GM23338 (cell line): Measurements from ENCODE around the gene LPP. TPM values are rescaled to one million over a fixed set of nuclear protein-coding genes. Genes with fewer than 3 reads are reported as not detected.

Experiments
- ATAC-seq: fragments of 200-7000 bp; cut with Tn5 transposase; 3 replicates; pipeline ENCODE4 v1.9.1; 2020
- DNase-seq: peaks from one replicate; pipeline ENCODE4 v3.0.0-alpha.2; 2015; ENCODE audit warnings: low spot score
- H2AFZ ChIP-seq: fragments of 200-600 bp; sonication (generic); 2 replicates; pipeline ENCODE4 v1.8.0; 2016; ENCODE audit warnings: antibody characterized with exemption, mild to moderate bottlenecking, moderate library complexity
- H3F3A ChIP-seq: fragments of 200-600 bp; sonication (generic); replicated peaks from 2 replicates; pipeline ENCODE4 v1.8.0; 2017; ENCODE audit warnings: antibody characterized with exemption, mixed run types, low read depth
- H3K27ac ChIP-seq: fragments of 200-600 bp; sonication (generic); 2 replicates; pipeline ENCODE4 v1.6.1; 2016; ENCODE audit warnings: low read depth
- H3K27me3 ChIP-seq: fragments of 200-600 bp; sonication (generic); 2 replicates; pipeline ENCODE4 v1.8.0; 2016; ENCODE audit warnings: mild to moderate bottlenecking, mixed run types, moderate library complexity; ENCODE audit not compliant: insufficient read depth
- H3K36me3 ChIP-seq: fragments of 200-600 bp; sonication (generic); 2 replicates; pipeline ENCODE4 v1.8.0; 2016; ENCODE audit warnings: mild to moderate bottlenecking; ENCODE audit not compliant: insufficient read depth
- H3K4me1 ChIP-seq: fragments of 200-600 bp; sonication (generic); 2 replicates; pipeline ENCODE4 v1.8.0; 2016; ENCODE audit warnings: mild to moderate bottlenecking, moderate library complexity; ENCODE audit not compliant: insufficient read depth
- H3K4me2 ChIP-seq: fragments of 200-600 bp; sonication (generic); 2 replicates; pipeline ENCODE4 v1.7.1; 2017; ENCODE audit warnings: mixed run types
- H3K4me3 ChIP-seq: fragments of 200-600 bp; sonication (generic); 2 replicates; pipeline ENCODE4 v1.6.1; 2016; ENCODE audit warnings: mixed run types
- H3K79me2 ChIP-seq: fragments of 200-600 bp; sonication (generic); replicated peaks from 2 replicates; pipeline ENCODE4 v1.8.0; 2017; ENCODE audit warnings: mild to moderate bottlenecking; ENCODE audit not compliant: insufficient read depth
- H3K9me2 ChIP-seq: fragments of 200-600 bp; sonication (generic); 2 replicates; pipeline ENCODE4 v1.8.0; 2017; ENCODE audit not compliant: insufficient read depth
- H4K20me1 ChIP-seq: fragments of 200-600 bp; sonication (generic); replicated peaks from 2 replicates; pipeline ENCODE4 v1.8.0; 2017; ENCODE audit warnings: mild to moderate bottlenecking; ENCODE audit not compliant: insufficient read depth
- H3K27ac Mint-ChIP-seq: 2 replicates; pipeline ENCODE4 v1.8.0; 2020; ENCODE audit warnings: inconsistent platforms, mild to moderate bottlenecking, moderate library complexity, mixed read lengths
- H3K27me3 Mint-ChIP-seq: 3 replicates; pipeline ENCODE4 v1.8.0; 2022; ENCODE audit warnings: low read depth, mild to moderate bottlenecking, moderate library complexity, mixed read lengths, inconsistent platforms; ENCODE audit not compliant: insufficient read depth, poor library complexity
- H3K36me3 Mint-ChIP-seq: 3 replicates; pipeline ENCODE4 v1.8.0; 2021; ENCODE audit warnings: low read depth, mild to moderate bottlenecking, inconsistent platforms, moderate library complexity, mixed read lengths
- H3K4me1 Mint-ChIP-seq: 3 replicates; pipeline ENCODE4 v1.8.0; 2020; ENCODE audit warnings: mild to moderate bottlenecking, inconsistent platforms, mixed read lengths
- H3K4me3 Mint-ChIP-seq: 3 replicates; pipeline ENCODE4 v1.8.0; 2021; ENCODE audit warnings: moderate library complexity, mild to moderate bottlenecking, inconsistent platforms, mixed read lengths
- H3K9me3 Mint-ChIP-seq: 3 replicates; pipeline ENCODE4 v1.8.0; 2020; ENCODE audit warnings: moderate library complexity, mild to moderate bottlenecking, inconsistent platforms, mixed read lengths
- CTCF ChIP-seq, 2 experiments: fragments of 200-600 bp in 1 of 2; sonication (generic) in 1 of 2; conservative IDR thresholded peaks; 2 replicates each; pipeline versions ENCODE4 v1.5.1 to v1.6.1; 2016 to 2017; ENCODE audit warnings: antibody characterized with exemption in 2 of 2, low read depth in 2 of 2, mild to moderate bottlenecking in 2 of 2, moderate library complexity in 1 of 2
- ETS1 ChIP-seq: IDR thresholded peaks from 2 replicates; pipeline ENCODE4 v1.6.1; 2016; ENCODE audit warnings: antibody characterized with exemption
- EZH2 ChIP-seq: fragments of 200-600 bp; sonication (generic); IDR thresholded peaks from one replicate; pipeline ENCODE4 v1.8.0; 2017; ENCODE audit warnings: antibody characterized with exemption, mild to moderate bottlenecking, low read depth; ENCODE audit not compliant: unreplicated experiment
- JUNB ChIP-seq: IDR thresholded peaks from one replicate; pipeline ENCODE4 v1.6.1; 2016; ENCODE audit warnings: antibody characterized with exemption; ENCODE audit not compliant: unreplicated experiment
- NANOG ChIP-seq: IDR thresholded peaks from 2 replicates; pipeline ENCODE4 v1.6.1; 2016; ENCODE audit warnings: antibody characterized with exemption, borderline replicate concordance
- POLR2AphosphoS5 ChIP-seq: IDR thresholded peaks from 2 replicates; pipeline ENCODE4 v1.6.1; 2016; ENCODE audit warnings: antibody characterized with exemption, low read depth
- STAT1 ChIP-seq: IDR thresholded peaks from one replicate; pipeline ENCODE4 v1.6.1; 2016; ENCODE audit warnings: antibody characterized with exemption; ENCODE audit not compliant: unreplicated experiment
- ZNF114 ChIP-seq: fragments of 250-450 bp; sonication (Bioruptor Pico); IDR thresholded peaks from 2 replicates; pipeline ENCODE4 v1.5.0; 2020; ENCODE audit warnings: mild to moderate bottlenecking, moderate library complexity
- ZNF331 ChIP-seq: fragments of 250-450 bp; sonication (Bioruptor Pico); IDR thresholded peaks from 2 replicates; pipeline ENCODE4 v1.5.0; 2020; ENCODE audit warnings: low read depth, mild to moderate bottlenecking, moderate library complexity
- polyA plus RNA-seq: library from polyadenylated mRNA; unstranded; fragments of >200 nt; fragmentation: Nextera tagmentation; extraction: Ambion mirVana; gene quantifications from 2 replicates; pipeline ENCODE4 v1.2.1, GENCODE V29; 2016
- total RNA-seq: library from RNA; depleted of rRNA; stranded (reverse); fragments of >200 nt; shearing (Covaris generic); gene quantifications from 2 replicates; pipeline ENCODE4 v1.2.3, GENCODE V29; 2014
- TF ChIP-seq, protein P1 (sequence below): fragments of 250-450 bp; sonication (Bioruptor Pico); IDR thresholded peaks from 2 replicates; pipeline ENCODE4 v1.5.0; 2020; ENCODE audit warnings: mild to moderate bottlenecking, moderate library complexity

The LPP gene
- total and polyA plus RNA-seq, 2 experiments from 2014 or later = 23.0 to 35.2 TPM

- TF ChIP-seq, protein P1, sequence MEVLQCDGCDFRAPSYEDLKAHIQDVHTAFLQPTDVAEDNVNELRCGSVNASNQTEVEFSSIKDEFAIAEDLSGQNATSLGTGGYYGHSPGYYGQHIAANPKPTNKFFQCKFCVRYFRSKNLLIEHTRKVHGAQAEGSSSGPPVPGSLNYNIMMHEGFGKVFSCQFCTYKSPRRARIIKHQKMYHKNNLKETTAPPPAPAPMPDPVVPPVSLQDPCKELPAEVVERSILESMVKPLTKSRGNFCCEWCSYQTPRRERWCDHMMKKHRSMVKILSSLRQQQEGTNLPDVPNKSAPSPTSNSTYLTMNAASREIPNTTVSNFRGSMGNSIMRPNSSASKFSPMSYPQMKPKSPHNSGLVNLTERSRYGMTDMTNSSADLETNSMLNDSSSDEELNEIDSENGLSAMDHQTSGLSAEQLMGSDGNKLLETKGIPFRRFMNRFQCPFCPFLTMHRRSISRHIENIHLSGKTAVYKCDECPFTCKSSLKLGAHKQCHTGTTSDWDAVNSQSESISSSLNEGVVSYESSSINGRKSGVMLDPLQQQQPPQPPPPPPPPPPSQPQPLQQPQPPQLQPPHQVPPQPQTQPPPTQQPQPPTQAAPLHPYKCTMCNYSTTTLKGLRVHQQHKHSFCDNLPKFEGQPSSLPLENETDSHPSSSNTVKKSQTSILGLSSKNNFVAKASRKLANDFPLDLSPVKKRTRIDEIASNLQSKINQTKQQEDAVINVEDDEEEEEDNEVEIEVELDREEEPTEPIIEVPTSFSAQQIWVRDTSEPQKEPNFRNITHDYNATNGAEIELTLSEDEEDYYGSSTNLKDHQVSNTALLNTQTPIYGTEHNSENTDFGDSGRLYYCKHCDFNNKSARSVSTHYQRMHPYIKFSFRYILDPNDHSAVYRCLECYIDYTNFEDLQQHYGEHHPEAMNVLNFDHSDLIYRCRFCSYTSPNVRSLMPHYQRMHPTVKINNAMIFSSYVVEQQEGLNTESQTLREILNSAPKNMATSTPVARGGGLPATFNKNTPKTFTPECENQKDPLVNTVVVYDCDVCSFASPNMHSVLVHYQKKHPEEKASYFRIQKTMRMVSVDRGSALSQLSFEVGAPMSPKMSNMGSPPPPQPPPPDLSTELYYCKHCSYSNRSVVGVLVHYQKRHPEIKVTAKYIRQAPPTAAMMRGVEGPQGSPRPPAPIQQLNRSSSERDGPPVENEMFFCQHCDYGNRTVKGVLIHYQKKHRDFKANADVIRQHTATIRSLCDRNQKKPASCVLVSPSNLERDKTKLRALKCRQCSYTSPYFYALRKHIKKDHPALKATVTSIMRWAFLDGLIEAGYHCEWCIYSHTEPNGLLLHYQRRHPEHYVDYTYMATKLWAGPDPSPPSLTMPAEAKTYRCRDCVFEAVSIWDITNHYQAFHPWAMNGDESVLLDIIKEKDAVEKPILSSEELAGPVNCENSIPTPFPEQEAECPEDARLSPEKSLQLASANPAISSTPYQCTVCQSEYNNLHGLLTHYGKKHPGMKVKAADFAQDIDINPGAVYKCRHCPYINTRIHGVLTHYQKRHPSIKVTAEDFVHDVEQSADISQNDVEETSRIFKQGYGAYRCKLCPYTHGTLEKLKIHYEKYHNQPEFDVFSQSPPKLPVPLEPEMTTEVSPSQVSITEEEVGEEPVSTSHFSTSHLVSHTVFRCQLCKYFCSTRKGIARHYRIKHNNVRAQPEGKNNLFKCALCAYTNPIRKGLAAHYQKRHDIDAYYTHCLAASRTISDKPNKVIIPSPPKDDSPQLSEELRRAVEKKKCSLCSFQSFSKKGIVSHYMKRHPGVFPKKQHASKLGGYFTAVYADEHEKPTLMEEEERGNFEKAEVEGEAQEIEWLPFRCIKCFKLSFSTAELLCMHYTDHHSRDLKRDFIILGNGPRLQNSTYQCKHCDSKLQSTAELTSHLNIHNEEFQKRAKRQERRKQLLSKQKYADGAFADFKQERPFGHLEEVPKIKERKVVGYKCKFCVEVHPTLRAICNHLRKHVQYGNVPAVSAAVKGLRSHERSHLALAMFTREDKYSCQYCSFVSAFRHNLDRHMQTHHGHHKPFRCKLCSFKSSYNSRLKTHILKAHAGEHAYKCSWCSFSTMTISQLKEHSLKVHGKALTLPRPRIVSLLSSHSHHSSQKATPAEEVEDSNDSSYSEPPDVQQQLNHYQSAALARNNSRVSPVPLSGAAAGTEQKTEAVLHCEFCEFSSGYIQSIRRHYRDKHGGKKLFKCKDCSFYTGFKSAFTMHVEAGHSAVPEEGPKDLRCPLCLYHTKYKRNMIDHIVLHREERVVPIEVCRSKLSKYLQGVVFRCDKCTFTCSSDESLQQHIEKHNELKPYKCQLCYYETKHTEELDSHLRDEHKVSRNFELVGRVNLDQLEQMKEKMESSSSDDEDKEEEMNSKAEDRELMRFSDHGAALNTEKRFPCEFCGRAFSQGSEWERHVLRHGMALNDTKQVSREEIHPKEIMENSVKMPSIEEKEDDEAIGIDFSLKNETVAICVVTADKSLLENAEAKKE (CRISPR knock-in tag) = no peak
- TF ChIP-seq NANOG = no peak
- no peak for TF ChIP-seq POLR2AphosphoS5
- no peak for TF ChIP-seq JUNB
- TF ChIP-seq ZNF114 (CRISPR knock-in tag) = no peak
Observed at GRCh38 chr3:188271226-188271914, 117.4 kb downstream of the LPP start (continued).

DNA sequence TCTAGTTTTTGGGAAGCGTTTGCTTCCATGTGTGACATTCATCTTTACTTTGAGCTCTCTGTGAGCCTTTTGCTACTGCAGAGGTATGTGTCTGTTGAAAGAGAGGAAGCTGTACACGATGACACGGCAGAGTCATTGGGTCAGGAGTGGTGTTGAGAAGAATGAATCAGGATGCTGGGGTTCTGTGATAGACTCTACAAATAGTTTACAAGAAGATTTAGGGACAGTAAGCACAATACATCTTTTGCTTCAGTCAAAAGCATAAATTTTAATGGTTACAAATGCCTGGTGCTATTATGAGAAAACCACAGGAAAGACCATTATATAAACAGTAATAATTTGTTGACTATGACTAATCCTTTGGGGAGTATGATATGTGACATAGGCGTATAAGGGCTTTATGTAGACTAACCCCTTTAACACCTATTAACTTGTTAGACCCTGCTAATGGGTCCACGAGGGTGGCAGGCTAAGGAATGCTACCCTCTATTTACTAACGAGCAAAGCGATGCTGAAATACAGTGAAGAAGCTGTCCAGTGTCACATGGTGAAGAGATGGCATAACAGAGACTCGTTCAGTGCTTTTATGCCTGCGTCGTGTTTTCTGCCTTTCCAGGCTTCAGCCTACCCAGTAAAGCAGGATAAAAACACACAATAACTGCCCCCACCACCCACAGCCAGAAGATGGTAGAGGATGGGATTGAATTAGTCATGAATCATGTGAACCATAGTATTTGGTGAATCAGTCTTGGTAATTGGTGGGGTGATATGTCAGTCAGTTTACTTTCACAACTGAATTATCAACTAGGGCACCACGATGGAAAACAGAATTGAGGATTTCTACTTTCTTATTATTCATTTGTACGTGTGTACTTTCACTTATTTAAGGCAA is 118.8 kb downstream of the LPP start:
- no peak for TF ChIP-seq CTCF (conservative IDR thresholded peaks at IDR 0.05; ENCODE audit: low read depth in 2 of 2)
- no peak for TF ChIP-seq STAT1
- no peak for TF ChIP-seq ZNF331 (CRISPR knock-in tag)
- no peak for TF ChIP-seq ZNF114 (CRISPR knock-in tag)
- TF ChIP-seq EZH2 = no peak
- TF ChIP-seq POLR2AphosphoS5 = no peak
- TF ChIP-seq ETS1 = no peak
- no peak for TF ChIP-seq JUNB
- H3K9me3 Mint-ChIP-seq = no peaks in the 10 kb centered on the region
- H3K27ac Mint-ChIP-seq = no peak overlapping the region
- Histone ChIP-seq H3K4me1 (peaks cover 46% of the 10 kb centered on the region), H3F3A (no peaks in the 10 kb centered on the region), H2AFZ (no peak overlapping the region), H3K36me3 (no peaks in the 10 kb centered on the region), H3K79me2 (peaks cover 2% of the 10 kb centered on the region; the same call in 1 of the 2 replicates), H3K27ac (no peak overlapping the region), H3K4me3 (no peak overlapping the region), H3K27me3 (no peaks in the 10 kb centered on the region), H3K4me2 (no peak overlapping the region), H3K9me2 (no peaks in the 10 kb centered on the region), H4K20me1 (no peaks in the 10 kb centered on the region)
- peaks cover 41% of the 10 kb centered on the region for H3K4me1 Mint-ChIP-seq
- no peak overlapping the region for H3K4me3 Mint-ChIP-seq
- no peaks in the 10 kb centered on the region for H3K36me3 Mint-ChIP-seq
- peaks cover 5% of the 10 kb centered on the region for H3K27me3 Mint-ChIP-seq
- DNase-seq (no peak), ATAC-seq (no peak)
